Effector CD8-positive, alpha-beta T cell (primary cell): ENCODE results near the gene PIP4K2B.

Source experiments
- DNase-seq: peaks from one replicate; lab custom pipeline; 2025; lab: John Stamatoyannopoulos, UW

Gene PIP4K2B

DNA sequence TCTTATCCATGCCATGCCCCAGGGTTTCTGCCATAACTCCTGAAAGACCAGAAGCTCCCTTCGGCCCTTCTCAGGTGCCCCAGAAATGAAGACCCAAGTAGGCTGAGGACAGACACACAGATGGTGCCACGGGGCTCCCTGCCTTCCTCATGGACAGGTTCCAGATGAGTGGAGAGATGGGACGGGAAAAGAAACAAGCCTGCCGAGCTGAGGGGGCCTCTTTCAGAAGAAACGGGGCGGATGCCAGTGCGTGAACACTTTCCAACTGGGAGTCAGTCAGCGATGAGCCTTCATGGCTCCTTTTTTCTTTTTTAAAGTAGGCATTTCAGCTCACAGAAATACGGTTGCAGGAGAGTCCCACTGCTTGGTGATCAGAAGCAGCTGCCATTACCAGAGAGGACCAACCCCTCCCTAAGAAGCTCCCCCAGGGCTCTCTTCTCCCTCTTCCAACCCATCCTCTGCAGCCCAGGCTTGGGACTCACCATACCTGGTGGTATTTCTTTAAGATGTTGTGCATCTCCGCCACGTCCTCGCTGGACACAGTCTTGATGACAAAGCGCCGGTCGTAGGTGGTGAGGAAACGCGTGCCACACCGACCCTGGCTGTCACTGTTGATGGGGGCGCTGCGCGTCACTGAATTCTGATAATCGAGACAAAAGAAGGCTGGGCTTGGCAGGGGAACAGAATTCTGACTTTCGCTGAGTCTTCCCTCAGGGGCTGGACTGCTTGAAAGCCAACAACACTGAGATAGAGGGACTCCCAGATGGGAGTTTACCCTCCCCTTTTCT lies 19.2 kb downstream of the PIP4K2B start:
- no peak for DNase-seq

DNA sequence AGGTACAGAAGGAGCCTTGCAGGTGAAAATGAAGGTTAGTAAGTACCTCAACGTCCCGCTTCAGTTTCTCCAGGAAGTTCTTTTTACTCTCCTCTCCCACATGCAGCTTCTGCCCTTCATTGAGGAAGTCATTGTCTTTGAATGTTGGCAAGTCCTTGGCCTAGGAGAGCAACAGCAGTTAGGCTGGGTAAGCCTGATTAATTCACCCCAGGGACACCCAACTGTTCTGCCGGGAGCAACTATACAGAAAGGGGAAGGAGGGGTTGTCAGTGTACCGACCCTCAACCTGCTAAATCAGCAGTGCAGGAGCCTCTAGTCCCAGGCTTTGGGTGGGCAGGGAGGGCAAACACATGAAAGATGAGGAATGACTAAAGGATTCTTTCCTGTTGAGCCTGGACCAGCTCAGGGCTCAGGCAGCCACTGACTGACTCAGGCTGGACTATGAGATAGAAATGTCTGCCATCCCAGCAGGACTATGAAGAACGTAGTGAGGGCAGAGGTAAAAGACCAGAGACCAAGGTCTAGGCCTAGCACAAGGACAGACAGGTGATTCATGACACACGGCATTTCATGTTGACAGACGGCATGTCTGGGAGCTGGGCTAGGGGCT lies 21.6 kb downstream of the PIP4K2B start:
- no peak for DNase-seq

DNA sequence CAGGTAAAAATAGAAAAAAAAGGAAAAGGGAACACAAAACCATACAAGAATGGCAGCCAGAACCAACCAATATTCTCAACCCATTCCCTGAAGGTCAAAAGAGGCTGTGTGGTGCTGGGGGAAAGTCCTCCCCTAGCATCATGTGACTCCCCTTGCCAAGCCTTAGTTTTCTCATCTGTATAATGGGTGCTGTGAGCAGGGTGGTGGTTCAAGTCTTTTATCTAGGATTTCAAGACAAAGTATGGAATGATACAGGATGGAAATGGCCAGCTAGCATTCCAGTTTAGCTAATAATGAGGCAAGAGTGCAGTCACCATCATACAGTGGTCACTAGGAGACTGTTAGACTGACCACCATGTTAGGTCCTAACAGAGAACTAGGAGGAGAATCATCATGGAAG lies 26.1 kb downstream of the PIP4K2B start:
- no peak for DNase-seq

DNA sequence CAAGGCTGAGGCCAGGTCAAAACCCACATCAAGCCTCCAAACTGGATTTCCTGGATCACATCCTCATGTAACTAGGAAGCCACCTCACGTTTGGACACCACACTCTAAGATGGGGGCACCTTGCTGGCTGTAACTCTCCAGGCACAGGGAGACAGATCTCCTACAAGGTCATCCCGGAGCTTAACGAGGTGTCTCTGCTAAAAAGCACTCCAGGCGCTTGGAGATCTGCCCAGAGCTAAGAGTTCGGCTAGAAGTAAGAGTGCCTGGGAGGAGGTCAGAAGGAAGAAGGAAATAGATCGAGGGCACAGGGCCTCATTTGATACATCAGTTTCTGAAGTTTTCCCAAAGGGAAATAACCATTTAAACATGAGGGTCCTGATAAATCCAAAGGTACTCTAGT lies 30.9 kb downstream of the PIP4K2B start:
- no peak for DNase-seq

- DNase-seq, result no peak
Measured at GRCh38 chr17:38766341-38766740, 33.0 kb downstream of the PIP4K2B start.

DNA sequence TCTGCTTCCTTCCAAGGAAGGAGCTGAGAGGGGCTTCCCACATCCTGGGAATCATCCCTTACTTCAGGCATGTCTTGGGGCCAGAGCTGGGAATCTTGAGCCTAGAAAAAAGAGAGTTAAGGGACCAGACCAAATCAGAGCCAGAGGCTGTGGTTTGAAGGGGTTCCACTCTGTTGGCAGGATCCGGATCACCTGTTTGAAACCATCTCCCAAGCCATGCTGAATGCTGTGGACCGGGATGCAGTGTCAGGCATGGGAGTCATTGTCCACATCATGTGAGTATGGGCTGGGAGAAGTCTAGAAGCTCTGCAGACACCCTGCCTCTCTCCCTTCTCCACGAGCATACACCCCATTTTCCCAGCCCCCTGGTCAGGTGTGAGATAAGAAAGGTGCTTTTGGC lies 37.1 kb downstream of the PIP4K2B start:
- DNase-seq, result no peak

GRCh38 chr17:38761612-38762011 lies 37.7 kb downstream of the PIP4K2B start:
- DNase-seq, result no peak

DNA sequence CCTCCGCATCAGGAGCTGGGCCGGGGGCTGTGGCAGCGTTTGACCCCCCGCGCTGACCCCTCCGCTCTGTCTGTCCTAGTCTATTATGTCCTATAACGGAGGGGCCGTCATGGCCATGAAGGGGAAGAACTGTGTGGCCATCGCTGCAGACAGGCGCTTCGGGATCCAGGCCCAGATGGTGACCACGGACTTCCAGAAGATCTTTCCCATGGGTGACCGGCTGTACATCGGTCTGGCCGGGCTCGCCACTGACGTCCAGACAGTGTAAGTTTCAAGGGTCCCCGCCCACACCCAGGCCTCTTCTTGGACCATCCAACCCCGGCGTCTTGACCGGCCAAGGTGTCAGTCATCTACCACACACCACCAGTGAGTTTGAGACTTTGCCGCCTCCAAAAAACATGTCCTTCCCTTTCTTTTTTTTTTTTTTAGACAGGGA lies 46.3 kb downstream of the PIP4K2B start:
- no peak for DNase-seq

GRCh38 chr17:38752308-38753070 lies 46.9 kb downstream of the PIP4K2B start, which contains the start of gene PSMB3:
PSMB3 (plus strand) TSS chr17:38752741; CDS start chr17:38752827, 86 bp downstream.
- peak; percentile 91 for DNase-seq

GRCh38 chr17:38751808-38752307 lies 47.5 kb downstream of the PIP4K2B start:
- peak; percentile 66 for DNase-seq

DNA sequence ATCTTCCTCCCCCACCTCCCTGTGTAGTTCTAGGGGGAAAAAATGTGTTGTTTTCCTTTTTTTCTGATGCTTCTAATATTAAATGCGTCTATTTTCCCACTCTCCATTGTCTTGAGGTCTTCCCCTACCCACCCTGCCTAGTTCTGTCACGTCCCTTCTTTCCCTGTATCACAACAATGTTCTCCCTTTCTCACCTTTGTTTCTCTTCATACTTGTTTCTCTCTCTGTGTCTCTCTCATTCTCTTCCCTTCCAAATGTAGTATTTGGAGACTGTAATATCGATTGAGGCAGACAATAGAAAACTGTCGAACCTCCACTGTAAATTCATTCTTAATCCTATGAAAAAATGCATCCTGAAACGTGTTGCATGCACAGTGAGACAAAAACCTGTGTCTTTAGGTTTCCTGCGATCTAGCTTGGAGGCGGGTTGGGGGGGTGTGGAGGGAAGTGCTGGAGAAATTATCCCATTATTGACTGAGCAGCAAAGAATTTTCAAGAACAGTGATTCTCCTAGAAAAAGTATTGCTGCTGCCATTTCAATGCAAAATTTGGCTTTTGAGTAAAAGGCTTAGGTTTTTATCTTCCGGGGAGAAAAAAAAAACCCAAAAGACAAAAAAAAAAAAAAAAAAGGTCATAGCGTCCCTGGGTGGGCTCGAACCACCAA lies 48.1 kb downstream of the PIP4K2B start:
- no peak for DNase-seq

DNA sequence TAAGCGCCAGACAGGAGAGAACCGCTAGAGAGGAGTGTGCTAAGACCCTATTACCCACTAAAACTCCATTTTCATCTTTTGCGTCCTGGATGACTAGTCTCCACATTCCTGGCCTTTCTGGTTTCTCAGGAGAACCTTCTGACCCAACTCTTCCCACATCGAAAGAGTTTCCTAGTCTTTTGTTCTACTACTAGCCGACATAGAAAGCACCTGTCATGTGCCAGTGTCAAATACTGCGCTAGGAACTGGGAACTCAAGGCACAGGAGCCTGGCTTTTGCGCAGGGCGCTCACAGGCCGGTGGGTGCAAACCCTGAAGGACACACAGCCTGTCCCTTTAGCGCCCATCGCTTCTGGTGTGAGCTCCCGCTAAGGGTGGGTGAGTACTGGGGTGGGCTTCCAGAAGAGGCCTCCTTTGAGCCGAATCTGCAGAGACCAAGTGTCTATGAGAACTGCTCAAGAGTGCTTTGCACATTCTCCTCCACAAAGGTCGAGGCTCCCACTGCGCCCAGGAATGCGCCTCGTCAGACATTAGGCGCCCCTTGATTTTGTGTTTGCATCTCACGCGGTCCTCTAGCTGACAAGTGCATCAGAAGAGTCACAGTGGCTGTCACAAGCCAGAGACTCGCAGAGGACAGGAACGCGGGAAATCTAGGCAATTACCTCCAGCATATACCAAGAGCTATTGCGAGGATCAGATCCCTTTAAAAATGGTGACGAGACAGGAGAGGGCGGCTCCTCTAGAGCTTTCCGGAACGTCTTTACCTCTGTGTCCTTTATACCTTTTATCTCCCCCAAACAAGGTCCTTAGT lies 48.8 kb downstream of the PIP4K2B start:
- no peak for DNase-seq

DNA sequence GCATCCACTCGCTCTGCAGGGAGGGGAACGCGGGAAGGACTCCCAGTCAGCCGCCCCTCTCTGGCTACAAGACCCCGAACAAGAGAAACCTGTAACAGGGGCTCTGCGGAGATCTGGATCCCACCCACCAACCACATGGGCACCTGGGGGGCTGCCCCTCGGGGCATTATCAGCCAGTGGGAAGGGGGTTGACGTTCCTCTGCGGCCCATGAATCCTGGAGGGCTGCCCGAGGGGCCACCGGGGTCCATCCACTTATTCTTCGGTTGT lies 49.4 kb downstream of the PIP4K2B start:
- no peak for DNase-seq

- no peak for DNase-seq
Measured at GRCh38 chr17:38749223-38750043, 49.9 kb downstream of the PIP4K2B start.

GRCh38 chr17:38748892-38749222 lies 50.5 kb downstream of the PIP4K2B start:
- no peak for DNase-seq

GRCh38 chr17:38748149-38748891 lies 51.0 kb downstream of the PIP4K2B start, which contains the start of gene PCGF2:
PCGF2 (minus strand) TSS chr17:38748336; CDS start chr17:38740402, 7,934 bp downstream.
- no peak for DNase-seq

- DNase-seq, result no peak
Measured at GRCh38 chr17:38747463-38748148, 51.8 kb downstream of the PIP4K2B start.

- DNase-seq, result no peak
Measured at GRCh38 chr17:38746849-38747462, 52.4 kb downstream of the PIP4K2B start.
